GM21528 (cell line): ENCODE data around the gene LAMB2.

Experiments used
- ATAC-seq: cut with Tn5 transposase; IDR thresholded peaks from one replicate; pipeline ENCODE4 v1.9.1; 2021; ENCODE audit warnings: mild to moderate bottlenecking, moderate library complexity; ENCODE audit not compliant: unreplicated experiment, low FRiP score

Gene LAMB2

GRCh38 chr3:49079270-49079669 is 53.6 kb downstream of the LAMB2 start:
- ATAC-seq = no peak

GRCh38 chr3:49076646-49077045 is 56.2 kb downstream of the LAMB2 start:
- ATAC-seq = no peak

- no peak for ATAC-seq
These were observed 56.7 kb downstream of the LAMB2 start for GRCh38 chr3:49076116-49076515.
